Measurements from ENCODE around the gene EXD2.
"Not testable (repeated sequence)": the region's sequence is repeated elsewhere in the genome, so short reads cannot be mapped to it uniquely, and the experiment has no call there.

Gene EXD2

GRCh38 chr14:69275331-69275730 lies 84.0 kb downstream of the EXD2 start:
- in situ Hi-C loops (cut with HindIII; ENCODE audit: low sequenced_read_pairs) = no loop called here

DNA sequence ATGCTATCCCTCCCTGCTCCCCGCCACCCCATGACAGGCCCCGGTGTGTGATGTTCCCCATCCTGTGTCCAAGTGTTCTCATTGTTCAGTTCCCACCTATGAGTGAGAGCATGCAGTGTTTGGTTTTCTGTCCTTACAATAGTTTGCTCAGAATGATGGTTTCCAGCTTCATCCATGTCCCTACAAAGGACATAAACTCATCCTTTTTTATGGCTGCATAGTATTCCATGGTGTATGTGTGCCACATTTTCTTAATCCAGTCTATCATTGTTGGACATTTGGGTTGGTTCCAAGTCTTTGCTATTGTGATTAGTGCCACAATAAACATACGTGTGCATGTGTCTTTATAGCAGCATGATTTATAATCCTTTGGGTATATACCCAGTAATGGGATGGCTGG lies 86.1 kb downstream of the EXD2 start:
- in situ Hi-C loops (cut with HindIII; ENCODE audit: low sequenced_read_pairs) = not testable (repeated sequence)

DNA sequence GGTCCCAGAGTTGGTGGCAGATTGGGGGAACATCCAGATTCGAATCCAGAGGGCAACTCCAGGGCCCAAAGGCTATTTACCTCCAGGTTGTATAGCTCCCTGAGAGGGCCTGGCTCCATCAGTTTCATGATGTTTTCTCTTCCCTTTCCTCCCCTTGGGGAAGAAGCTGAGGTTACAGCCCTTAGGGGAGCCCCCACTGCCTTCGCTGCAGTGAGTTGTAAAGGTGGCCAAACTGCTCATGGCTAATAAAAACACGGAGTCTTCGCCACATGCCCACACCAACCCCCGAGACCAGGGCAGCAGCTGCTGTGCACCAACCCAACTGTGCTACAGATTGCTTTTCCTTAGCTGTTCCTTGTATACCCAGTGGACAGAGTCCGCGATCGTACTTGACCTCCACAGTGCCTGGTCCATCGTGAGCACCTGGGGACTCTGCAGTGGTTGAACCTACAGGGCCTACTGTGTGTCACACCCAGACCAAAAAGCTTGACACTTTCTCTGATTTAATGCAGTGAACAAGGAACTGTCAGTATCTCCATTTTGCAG lies 89.5 kb downstream of the EXD2 start:
- in situ Hi-C loops (cut with HindIII; ENCODE audit: low sequenced_read_pairs) = no loop called here

- in situ Hi-C loops (cut with HindIII; ENCODE audit: low sequenced_read_pairs) = no loop called here
Measured at GRCh38 chr14:69281450-69282169, 90.3 kb downstream of the EXD2 start.

DNA sequence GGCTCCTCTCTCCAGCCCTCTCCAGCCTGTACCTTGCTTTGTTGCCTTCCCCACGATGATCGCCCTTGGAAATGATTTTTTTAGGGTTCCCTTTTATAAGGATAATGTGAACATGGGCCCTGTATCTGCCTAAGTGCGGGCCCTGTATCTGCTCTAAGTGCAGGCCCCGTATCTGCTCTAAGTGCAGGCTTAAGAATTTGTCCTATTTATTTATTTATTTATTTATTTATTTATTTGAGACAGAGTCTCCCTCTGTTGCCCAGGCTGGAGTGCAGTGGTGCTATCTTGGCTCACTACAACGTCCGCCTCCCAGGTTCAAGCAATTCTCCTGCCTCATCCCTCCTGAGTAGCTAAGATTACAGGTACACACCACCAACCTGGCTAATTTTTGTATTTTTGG lies 91.2 kb downstream of the EXD2 start:
- in situ Hi-C loops (cut with HindIII; ENCODE audit: low sequenced_read_pairs) = no loop called here

- in situ Hi-C loops (cut with HindIII; ENCODE audit: low sequenced_read_pairs) = no loop called here
Measured at GRCh38 chr14:69284170-69284569, 92.9 kb downstream of the EXD2 start.

DNA sequence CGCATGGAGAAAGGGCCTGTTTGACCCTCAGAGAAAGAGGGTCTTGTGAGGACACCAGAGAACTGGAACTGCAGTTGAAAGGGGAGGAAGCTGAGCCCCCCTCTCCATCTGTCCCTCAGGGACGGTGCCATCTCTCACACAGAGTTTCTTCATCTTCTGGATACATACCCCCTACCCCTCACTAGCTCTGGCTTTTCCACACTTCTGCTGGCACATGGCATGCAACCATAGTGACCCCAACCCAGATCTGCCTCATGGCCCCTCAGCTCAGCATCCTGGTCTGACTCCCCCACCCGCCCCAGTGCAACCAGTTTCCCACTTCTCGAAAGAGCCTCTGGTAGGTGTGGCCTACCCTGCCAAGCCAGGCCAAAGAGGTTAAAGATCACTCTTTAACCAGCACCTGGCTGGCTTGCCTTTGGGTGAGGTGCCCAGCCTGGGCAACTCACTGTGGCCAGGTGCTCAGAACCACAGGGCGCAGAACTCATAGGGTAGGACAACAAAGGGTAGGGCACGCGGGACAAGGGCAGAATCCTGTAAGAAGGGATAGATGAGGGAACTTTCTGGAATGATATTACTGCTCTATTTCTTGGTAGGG lies 94.5 kb downstream of the EXD2 start:
- in situ Hi-C loops (cut with HindIII; ENCODE audit: low sequenced_read_pairs) = no loop called here

DNA sequence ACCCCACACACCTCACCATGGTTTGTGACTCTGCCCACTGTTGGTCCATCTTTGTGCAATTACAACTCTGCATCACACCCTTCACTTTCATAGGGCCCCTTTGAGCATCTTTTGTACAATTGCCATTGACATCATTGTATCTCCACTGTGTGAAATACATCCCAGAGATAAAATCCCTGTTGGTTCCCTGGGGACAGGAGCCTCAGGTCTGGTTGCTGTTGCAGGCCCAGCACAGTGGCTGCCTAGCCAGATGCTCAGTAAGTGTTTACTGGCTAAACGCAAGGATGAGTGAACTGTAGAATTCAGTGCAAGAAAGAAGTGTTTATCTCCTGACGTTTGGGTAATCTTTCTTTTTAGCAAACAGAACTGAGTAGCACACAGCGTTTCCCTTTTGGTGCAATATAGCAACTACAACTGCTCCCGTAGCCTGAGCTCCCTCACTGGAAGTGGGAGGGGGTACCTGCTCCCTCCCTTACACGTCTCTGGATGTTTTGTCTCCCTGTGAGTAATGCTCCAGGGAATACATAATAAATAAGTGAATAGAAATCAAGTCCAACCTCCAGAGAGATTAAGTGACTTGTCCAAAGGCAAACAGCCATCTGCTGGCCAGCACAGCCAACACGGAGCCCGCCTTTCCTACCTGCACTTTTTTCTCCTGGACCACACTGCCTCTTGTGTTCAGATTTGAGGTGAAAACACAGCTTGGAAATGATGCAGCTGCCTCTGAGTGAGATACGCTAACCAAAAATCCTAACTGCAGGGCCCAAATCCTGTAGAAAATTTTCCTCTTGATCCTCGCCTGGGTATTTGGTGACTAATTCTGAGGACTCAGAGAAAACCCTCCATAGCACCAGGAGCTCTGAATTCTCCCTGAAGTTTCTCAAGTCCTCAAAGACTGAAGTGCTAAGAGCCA lies 96.1 kb downstream of the EXD2 start:
- in situ Hi-C loops (cut with HindIII; ENCODE audit: low sequenced_read_pairs) = no loop called here

DNA sequence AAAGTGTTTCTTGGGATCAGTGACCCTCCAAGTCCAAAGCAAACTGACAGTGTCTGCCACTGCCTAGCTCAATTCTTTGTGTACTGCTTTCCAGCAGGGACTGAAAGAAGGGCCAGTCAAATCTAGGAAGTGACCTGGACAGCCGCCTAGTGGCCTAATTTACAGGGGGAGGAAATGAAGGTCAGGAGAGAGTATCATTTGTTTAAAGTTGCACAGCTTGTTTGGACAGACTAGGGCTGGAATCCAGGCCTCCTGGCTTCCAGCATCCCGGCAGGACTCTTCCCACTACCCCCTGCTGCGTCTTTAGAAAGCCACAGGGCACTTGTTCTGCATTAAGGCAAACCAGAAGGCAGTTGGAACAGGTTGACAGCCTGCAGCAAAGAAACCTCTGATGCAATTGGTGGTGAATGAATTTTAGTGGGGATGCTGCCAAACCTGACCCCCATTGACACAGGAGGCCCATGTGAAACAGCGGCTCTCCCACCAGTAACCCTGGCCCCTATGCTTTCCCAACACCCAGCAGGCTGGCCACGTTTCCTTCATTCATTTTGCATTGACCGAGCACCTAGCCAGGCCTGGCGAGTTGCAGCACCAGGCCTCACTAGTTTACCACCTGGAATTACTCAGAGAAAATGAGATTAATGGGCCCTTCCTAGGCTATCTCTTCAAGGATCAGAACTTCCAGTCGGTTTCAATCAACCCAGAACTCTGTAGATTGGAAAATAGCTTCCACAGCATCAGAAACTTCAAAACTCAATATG lies 96.9 kb downstream of the EXD2 start:
- in situ Hi-C loops (cut with HindIII; ENCODE audit: low sequenced_read_pairs) = no loop called here

- in situ Hi-C loops (cut with HindIII; ENCODE audit: low sequenced_read_pairs) = no loop called here
Measured at GRCh38 chr14:69288956-69289705, 97.8 kb downstream of the EXD2 start.

DNA sequence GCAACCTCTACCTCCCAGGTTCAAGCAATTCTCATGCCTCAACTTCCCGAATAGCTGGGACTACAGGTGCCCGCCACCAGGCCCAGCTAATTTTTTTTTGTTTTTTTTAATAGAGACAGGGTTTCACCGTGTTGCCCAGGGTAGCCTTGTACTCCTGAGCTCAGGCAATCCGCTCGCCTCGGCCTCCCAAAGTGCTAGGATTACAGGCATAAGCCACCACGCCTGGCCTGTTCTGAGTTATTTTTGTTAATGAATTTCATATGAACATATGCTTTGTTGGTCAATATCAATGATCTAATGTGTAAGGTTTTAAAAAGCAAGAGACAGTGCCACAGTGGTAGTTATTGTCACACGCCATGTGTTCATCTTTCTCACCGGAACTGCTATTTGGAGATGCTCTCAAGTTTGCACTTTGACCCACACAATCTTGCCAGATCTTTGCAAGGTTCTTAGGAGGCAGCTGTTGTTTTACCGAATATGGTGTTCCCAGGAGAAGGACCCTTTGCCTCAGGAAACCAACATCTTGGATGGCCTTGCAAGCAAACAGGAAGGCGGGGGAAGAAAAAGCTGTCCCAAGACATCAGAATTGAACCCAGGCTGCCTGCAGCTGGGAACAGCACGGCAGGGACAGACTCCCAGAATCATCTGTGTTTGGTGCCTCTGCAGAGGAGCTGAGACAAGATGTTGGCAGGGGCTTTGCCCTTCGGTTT lies 98.7 kb downstream of the EXD2 start:
- in situ Hi-C loops (cut with HindIII; ENCODE audit: low sequenced_read_pairs) = loop anchor here (5.0 kb wide), 3 partner anchors 52 to 173 kb away; no protein-coding TSS in a partner anchor

- in situ Hi-C loops (cut with HindIII; ENCODE audit: low sequenced_read_pairs) = loop anchor here (5.0 kb wide), 3 partner anchors 51 to 174 kb away; no protein-coding TSS in a partner anchor
Measured at GRCh38 chr14:69290881-69291280, 99.6 kb downstream of the EXD2 start.

- in situ Hi-C loops (cut with HindIII; ENCODE audit: low sequenced_read_pairs) = loop anchor here (5.0 kb wide), 3 partner anchors 51 to 174 kb away; no protein-coding TSS in a partner anchor
Measured at GRCh38 chr14:69291396-69291795, 100.1 kb downstream of the EXD2 start.

DNA sequence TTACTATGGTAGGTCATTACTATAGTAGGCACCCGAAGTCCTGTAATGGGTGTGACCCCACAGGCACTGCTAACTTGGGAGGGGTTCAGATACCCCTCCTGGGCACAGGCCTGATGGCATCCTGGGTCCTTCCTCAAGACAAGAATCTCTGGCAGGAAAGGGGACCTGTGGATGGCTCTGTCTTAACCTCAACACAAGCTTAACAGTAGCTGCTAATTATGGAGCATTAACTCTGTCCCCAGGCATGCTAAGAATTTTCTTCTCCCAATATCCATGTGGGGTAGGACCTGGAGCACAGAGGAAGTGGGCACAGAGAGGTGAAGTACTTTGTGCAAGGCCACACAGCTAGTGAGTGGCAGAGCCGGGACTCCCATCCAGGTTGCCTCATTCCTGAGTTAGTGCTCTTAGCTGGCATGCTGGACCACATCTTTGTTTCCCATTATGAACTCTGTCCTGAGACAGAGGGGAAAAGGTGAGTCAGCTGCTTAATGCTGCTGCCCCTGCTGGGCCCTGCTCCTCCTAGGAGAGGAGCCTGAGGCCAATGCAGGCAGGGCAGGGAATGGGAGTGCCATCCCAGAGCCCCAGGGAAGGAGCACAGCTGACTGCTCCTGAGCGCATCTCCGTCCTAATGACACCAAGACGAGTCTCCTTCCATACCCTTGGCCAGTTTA lies 100.7 kb downstream of the EXD2 start:
- in situ Hi-C loops (cut with HindIII; ENCODE audit: low sequenced_read_pairs) = loop anchor here (5.0 kb wide), 3 partner anchors 50 to 175 kb away; no protein-coding TSS in a partner anchor
